CD4-positive, alpha-beta T cell treated with Interleukin-6 at 100 ng/mL for 8 hours (primary cell): Measurements from ENCODE around the gene CCDC6.
"Not testable (repeated sequence)": the region's sequence is repeated elsewhere in the genome, so short reads cannot be mapped to it uniquely, and the experiment has no call there.

Experiments used
- DNase-seq: peaks from one replicate; pipeline ENCODE4 v3.0.0-alpha.2; 2020; ENCODE audit warnings: mixed read lengths, low spot score

The CCDC6 gene

GRCh38 chr10:59906417-59907202 is at the start of gene CCDC6:
TSS of gene CCDC6 (minus strand) at chr10:59906556. CDS start at chr10:59906424, 132 bp downstream.
- DNase-seq, result peak; percentile 90

DNA sequence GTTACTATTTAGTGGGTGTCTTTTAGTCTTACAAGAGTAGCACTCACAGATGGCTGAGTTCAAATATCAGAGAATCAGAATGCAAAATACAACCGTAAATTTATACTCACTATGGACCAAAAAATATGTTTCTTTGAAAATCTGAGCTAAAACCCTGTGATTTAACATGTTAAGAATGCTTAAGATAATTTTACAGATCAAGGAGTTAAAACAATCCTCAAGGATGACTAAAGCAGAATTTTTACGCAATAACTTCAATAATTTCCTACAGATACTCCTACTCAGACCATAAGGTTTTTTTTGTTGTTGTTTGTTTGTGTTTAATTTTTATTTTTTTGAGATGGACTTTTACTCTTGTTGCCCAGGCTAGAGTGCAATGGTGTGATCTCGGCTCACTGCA is 47.9 kb upstream of the CCDC6 start:
- DNase-seq, result no peak

DNA sequence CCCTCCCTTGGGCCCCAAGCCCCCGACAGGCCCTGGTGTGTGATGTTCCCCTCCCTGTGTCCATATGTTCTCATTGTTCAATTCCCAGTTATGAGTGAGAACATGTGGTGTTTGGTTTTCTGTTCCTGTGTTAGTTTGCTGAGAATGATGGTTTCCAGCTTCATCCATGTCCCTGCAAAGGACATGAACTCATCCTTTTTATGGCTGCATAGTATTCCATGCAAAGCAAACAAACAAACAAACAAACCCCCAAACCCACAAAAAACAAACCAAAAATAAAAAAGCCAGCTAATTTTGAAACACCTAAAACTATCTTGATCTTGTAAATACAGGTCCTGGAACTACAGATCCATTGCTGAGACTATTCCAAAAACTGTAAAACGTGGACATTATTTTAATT is 47.4 kb upstream of the CCDC6 start:
- not testable (repeated sequence) for DNase-seq

GRCh38 chr10:59950105-59950504 is 43.7 kb upstream of the CCDC6 start:
- DNase-seq, result no peak

GRCh38 chr10:59949608-59950007 is 43.3 kb upstream of the CCDC6 start:
- DNase-seq, result no peak

DNA sequence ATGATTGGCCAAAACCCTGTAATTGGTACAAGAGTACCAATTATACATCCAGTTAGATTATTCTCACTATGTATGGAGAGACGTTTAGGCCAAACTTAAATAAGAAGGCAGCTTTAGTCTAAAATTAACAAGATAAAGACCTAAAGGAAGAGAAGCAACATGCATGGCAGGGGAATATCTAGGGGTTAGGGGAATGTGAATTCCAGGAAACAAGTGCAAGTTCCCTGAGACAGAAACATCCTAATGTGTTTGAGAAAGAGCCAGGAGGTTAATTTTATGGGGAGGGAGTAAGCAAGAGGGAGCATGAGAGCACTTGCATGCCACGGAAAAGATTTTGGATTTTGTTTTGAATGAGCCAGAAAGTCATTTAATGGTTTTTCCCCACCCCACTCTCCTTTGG is 39.6 kb upstream of the CCDC6 start:
- DNase-seq, result no peak

DNA sequence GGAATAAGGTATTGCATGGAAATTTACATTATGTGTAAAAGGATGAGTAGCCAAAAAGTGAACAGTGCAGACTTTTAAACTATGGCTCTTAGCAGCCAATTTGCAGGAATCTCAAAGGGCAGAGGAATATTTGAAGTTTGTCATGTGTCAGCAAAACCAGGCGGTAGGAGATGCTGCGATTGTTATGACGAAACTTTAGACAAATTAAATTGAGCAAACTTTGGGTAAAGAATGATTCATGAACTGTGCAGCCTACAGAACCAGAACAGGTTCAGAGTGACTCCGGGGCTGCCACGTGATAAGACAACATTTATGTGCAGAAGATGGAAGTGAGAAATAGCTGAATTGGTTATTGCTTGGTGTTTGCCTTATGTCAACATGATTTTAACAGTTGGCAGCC is 39.2 kb upstream of the CCDC6 start:
- no peak for DNase-seq

GRCh38 chr10:59944339-59944935 is 38.1 kb upstream of the CCDC6 start:
- DNase-seq, result no peak

GRCh38 chr10:59942556-59942955 is 36.2 kb upstream of the CCDC6 start:
- no peak for DNase-seq

DNA sequence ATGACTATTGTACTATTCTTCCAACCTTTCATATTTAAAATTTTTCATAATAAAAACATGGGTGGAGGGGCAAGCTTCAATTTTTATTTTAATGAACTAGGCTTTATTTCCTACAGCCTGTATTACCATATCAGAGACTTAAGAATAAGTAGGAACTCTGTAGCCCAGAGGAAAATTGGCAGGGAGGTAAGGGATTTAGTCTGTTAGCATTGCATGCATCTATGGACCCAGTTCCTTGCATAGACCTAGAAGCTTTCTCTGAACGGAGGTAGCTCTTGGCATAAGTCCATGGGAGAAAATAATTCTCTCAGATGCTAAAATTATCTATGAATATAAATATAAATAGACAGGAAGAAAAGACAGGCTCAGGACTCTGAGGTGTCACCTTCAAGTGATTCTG is 31.4 kb upstream of the CCDC6 start:
- DNase-seq, result no peak

DNA sequence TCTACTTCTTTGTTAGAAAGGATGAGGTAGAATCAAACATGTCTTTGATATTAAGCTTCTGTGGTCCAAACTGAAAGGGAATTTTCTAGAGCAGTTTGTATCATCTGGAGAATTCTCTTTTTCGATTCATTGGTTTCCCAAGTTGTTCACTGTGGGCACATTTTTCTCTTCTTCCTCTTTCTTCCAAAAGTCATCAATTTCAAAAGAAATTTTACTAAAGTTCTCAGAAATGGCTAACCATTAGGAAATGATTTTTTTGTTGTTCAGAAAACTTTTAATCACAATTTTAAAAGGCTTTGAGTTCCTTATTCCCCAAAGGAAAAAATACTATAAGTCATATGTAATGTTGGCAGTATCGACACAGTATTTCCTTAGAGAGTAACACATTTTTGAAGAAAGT is 28.3 kb upstream of the CCDC6 start:
- DNase-seq, result no peak

GRCh38 chr10:59930788-59931521 is 24.6 kb upstream of the CCDC6 start:
- DNase-seq, result not testable (repeated sequence)

DNA sequence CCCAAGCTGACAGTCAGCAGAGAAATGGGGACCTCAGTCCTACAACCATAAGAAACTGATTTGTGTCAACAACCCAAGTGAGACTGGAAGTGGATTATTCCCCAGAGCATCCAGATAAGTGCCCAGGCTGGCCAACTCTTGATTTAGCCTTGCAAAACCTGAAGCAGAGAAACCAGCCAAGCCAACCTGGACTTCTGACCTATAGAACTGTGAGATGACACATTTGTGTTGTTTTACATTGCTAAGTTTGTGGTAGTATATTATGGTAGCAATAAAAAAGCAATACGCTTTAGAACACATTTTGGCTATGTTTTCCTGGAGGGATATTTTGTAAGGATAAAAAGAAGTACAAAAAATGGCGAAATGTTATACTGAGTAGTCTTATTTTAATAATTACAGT is 19.7 kb upstream of the CCDC6 start:
- DNase-seq, result no peak

DNA sequence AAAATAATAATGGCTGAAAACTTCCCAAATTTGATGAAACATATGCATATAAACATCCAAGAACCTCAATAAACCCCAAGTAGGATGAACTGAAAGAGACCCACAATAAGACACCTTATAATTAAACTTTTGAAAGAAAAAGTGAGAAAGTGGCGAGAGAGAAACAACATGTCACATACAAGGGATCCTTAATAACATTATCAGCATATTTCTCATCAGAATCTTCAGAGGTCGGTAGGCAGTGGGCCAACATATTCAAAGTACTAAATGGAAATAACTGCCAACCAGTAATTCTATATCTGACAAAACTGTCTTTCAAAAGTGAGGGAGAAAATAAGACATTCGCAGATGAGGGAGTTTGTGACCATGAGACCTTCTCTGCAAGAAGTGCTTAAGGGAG is 16.6 kb upstream of the CCDC6 start:
- DNase-seq, result no peak

GRCh38 chr10:59917922-59918321 is 11.6 kb upstream of the CCDC6 start:
- no peak for DNase-seq

DNA sequence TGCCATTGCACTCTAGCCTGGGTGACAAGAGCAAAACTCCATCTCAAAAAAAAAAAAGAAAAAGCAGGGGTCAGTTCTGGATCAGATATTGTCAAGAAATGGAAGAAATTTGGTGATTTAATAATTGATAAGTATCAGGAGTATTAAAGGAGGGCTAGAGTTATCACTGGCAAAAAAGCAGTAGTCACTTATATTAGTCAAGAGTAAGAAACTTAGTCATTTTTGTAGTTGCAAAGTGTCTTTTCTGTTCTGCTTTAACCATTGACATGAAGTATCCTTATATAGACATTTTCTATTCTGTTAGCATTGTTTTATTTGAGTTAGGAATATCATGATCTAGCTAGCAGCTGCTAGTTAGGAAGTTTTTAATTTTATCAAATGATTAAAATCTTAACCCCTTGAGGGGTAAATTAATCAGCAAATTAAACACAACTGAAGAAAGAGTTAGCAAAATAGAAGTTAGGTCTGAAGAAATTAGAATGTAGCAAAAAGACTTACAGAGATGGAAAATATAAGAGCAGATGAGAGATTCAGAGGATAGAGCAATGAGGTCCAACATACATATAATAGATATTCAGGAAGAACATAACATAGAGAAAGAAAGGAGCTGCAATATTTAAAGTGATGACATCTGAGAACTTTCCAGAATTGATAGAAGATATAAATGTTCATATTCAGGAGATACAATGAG is 7.3 kb upstream of the CCDC6 start:
- DNase-seq, result no peak

DNA sequence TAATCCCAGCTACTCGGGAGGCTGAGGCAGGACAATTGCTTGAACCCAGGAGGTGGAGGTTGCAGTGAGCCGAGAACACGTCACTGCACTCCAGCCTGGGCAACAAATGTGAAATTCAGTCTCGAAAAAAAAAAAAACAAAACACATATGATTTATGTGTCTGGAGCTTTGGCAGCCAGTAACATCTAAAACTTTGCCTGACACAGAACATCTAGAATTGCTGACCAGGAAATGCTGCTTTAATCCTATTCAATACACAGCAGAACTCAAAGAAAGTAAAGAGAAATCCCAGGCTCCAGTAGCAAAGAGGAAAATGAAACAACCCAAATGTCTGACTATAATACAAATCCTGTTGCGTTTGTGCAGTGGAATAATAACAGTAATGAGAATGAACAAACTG is 4.5 kb upstream of the CCDC6 start:
- DNase-seq, result no peak

DNA sequence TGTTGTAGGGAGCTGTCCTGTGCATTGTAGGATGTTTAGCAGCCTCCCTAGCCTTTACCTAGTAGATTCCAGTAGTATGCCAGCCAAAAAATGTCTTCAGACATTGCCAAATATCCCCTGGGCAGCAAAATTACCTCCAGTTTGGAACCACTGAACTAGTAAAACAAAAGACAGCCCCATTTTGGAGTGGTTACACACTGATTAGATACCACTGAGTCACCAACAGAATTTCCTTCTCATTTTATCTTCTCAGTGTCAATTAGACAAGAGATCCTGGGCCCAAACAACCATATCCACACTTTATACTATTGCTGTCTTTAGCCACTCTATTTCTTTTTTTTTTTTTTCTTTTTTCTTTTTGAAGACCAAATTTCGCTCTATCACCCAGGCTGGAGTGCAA is 3.5 kb upstream of the CCDC6 start:
- DNase-seq, result no peak

DNA sequence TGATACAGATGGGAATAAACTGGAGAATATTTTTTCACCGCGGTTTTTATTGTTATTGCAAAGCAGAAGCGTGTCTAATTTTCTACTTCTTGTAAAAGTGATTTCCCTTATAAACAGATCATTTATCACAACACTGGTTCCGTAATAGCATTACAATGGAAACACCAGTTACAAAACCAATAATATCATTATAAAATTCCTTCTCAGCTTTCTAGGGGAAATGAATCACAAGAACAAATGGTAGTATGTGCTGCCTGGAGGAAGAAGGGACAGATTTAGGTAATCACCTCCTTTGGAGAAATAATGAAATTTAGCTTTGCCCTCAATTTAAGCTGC is 2.4 kb upstream of the CCDC6 start:
- DNase-seq, result no peak

DNA sequence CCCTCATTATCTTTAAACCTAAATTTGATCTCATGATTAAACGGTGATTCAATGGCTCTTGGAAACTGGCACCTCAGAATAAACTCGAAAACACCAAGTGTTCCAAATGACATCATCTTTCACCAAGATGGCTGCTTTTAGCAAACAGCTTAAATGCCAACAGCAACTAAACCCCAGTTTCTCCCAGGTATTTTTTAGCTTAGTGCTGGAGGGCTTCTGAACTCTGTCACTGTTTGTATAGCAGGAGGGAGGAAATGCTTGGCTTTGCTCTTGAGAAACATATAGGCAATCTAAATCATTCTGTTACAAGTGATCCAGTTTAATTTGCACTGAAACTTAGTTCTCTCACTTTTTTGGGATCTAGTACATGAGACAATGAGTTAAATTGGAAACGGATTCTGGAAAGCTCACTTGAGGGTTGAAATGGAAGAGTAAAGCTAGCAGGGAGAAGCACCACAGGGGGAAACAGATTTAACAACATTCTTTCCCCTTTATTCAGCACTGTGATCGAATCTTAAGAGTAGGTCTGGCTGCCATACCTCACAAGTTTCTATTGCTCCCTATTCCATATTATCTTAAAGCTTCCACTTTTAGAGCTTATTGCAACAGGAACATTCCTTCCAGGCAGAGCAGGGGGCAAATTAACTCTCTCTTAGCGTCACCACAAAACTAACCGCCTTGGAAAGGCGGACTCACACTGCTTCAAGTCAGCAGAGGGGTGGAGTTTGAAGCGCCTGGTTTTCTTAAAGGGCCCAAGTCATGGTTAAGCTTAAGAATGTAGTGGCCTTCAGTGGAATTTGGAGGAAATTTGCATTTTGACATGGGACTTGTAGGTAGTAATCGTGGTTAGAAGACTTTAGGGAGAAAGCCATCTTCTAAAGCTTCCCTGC is 1.8 kb upstream of the CCDC6 start:
- DNase-seq, result peak; percentile 58

GRCh38 chr10:59907537-59907917 is 1.2 kb upstream of the CCDC6 start:
- DNase-seq, result no peak
